Uterus (tissue), 2 donors: ENCODE results near the gene PPP1R9A.

ENCODE experiments used
- CTCF ChIP-seq, 4 experiments: fragments of 200-600 bp in 2 of 4; fragments of 450-650 bp in 2 of 4; sonication (generic) in 2 of 4; IDR thresholded peaks; one replicate each; pipeline ENCODE4 v1.5.1; 2016 to 2019; ENCODE audit warnings: antibody characterized with exemption in 4 of 4, mild to moderate bottlenecking in 2 of 4, moderate library complexity in 1 of 4
- POLR2A ChIP-seq, 2 donors: fragments of 450-650 bp; IDR thresholded peaks; one replicate each; pipeline ENCODE4 v1.6.1; 2016; ENCODE audit warnings: antibody characterized with exemption in 2 of 2, mild to moderate bottlenecking in 1 of 2, moderate library complexity in 1 of 2

GRCh38 chr7:95298091-95298490 lies 390.7 kb downstream of the PPP1R9A start:
- TF ChIP-seq CTCF (IDR thresholded peaks at IDR 0.05) (no peak), POLR2A (IDR thresholded peaks at IDR 0.05) (no peak)
